OCI-LY1 (cell line): Measurements from ENCODE around the gene CCDC71.

Source experiments
- EZH2 ChIP-seq: fragments of 200-600 bp; sonication (generic), shearing (Covaris generic); IDR thresholded peaks from 2 replicates; pipeline ENCODE4 v1.8.0; 2017; ENCODE audit warnings: borderline replicate concordance, mixed run types, mild to moderate bottlenecking, antibody characterized with exemption, low read length, moderate library complexity, mixed read lengths
- TF ChIP-seq, protein P1 (sequence below): fragments of 200-600 bp; sonication (generic), shearing (Covaris generic); IDR thresholded peaks from 2 replicates; pipeline ENCODE4 v1.5.1; 2017; ENCODE audit warnings: mild to moderate bottlenecking, antibody characterized with exemption, low read length, moderate library complexity, mixed read lengths

DNA sequence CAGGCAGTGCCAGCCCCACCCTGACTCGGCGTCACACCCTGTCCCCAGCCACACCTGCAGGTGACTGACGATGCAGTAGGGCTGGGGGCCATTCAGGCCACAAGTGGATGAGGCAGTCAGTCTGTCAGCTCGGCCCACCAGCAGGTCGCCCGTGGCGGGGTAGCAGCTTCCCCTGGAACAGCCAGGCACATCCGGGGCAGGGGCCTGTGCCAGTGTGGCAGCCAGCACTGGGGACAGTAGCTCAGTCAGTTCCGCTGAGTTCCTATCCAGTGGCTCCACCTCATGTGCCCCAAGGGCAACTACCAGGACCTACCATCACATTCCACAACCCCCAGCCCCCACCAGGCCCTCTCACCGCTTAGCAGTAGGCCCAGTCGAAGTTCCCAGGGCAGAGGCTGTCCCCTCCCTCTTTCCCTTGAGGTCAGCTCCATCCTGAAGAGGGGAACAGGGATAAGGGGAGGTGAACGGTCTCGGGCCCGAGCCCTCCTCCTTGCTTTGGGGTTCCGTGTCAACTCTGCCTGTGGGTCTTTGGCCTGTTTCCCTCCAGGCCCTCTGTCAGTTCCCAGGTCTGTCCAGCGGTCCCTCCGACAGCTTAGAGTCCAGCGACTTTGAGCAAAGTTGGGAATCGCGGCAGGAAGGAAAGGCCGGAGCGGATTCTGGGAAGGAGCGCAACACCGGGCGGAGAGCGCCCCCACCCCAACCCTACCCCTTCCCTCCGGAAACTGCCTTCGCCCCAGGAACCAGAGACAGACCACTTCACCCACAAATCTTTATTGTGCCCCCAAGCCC lies 33.5 kb downstream of the CCDC71 start, which contains the start of gene LAMB2:
- TF ChIP-seq, protein P1, sequence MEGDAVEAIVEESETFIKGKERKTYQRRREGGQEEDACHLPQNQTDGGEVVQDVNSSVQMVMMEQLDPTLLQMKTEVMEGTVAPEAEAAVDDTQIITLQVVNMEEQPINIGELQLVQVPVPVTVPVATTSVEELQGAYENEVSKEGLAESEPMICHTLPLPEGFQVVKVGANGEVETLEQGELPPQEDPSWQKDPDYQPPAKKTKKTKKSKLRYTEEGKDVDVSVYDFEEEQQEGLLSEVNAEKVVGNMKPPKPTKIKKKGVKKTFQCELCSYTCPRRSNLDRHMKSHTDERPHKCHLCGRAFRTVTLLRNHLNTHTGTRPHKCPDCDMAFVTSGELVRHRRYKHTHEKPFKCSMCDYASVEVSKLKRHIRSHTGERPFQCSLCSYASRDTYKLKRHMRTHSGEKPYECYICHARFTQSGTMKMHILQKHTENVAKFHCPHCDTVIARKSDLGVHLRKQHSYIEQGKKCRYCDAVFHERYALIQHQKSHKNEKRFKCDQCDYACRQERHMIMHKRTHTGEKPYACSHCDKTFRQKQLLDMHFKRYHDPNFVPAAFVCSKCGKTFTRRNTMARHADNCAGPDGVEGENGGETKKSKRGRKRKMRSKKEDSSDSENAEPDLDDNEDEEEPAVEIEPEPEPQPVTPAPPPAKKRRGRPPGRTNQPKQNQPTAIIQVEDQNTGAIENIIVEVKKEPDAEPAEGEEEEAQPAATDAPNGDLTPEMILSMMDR, result no peak
- TF ChIP-seq EZH2, result no peak
